ENCODE measurements around the gene EXD2. TPM values are rescaled to one million over a fixed set of nuclear protein-coding genes. Genes with fewer than 3 reads are reported as not detected.
"Not testable (repeated sequence)": the region's sequence is repeated elsewhere in the genome, so short reads cannot be mapped to it uniquely, and the experiment has no call there.

The EXD2 gene
- total RNA-seq, 1 donor from 2014 or later = 27.5 TPM

DNA sequence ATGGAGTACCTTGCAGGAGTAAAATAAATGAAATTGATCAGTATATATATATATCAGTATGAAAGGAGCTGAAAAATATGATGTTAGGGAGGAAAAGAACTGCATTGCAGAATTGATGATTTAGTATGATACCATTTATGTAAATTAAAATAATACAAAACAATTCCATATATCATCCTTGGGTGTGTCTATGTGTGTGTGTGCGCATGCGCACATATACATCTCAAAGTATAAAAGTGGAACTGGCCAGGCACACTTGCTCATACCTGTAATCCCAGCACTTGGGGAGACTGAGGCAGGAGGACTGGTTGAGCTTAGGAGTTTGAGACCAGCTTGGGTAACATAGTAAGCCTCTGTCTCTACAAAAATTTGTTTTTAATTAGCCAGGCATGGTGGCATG lies 84.0 kb downstream of the EXD2 start:
- no peak for DNase-seq (ENCODE audit: low spot score)

DNA sequence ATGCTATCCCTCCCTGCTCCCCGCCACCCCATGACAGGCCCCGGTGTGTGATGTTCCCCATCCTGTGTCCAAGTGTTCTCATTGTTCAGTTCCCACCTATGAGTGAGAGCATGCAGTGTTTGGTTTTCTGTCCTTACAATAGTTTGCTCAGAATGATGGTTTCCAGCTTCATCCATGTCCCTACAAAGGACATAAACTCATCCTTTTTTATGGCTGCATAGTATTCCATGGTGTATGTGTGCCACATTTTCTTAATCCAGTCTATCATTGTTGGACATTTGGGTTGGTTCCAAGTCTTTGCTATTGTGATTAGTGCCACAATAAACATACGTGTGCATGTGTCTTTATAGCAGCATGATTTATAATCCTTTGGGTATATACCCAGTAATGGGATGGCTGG lies 86.1 kb downstream of the EXD2 start:
- DNase-seq (ENCODE audit: low spot score) = not testable (repeated sequence)

- DNase-seq (ENCODE audit: low spot score) = peak; percentile 47
Observed at GRCh38 chr14:69280746-69281291, 89.5 kb downstream of the EXD2 start.

DNA sequence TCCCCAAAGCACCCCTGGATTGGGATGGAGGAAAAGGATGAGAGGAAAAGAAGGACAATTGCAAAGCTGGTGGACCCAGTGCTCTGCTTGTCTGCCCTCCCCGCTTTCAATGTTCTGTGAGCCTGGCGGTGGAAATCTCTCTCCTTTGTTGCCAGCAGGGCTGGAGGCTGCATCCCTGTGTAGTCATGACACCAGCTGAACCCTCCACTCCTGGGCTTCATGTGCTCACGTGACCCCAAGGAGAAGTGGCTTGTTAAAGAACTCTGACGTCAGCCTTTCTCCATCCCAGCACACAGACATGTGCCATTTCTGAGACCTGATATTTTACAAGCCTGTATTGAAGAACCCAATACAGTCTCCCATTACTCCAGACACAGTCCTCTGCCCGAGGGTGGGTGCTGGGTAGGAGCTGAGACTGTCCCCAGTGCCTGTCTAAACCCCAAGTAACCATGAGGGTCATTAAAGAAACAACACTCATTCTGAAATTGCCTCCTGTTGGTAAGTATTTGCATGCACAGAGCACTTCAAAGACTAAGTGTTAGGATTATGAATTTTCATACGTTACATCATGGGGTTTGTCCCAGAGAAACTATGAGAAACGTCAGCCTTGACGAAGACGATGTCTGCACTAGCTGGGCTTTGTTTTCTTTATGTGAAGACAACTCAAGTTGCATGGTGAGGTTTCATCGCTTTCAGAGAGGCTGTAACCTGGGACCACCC lies 90.3 kb downstream of the EXD2 start:
- peak; percentile 45 for DNase-seq (ENCODE audit: low spot score)

- peak; percentile 12 for DNase-seq (ENCODE audit: low spot score)
Observed at GRCh38 chr14:69282448-69282847, 91.2 kb downstream of the EXD2 start.

DNA sequence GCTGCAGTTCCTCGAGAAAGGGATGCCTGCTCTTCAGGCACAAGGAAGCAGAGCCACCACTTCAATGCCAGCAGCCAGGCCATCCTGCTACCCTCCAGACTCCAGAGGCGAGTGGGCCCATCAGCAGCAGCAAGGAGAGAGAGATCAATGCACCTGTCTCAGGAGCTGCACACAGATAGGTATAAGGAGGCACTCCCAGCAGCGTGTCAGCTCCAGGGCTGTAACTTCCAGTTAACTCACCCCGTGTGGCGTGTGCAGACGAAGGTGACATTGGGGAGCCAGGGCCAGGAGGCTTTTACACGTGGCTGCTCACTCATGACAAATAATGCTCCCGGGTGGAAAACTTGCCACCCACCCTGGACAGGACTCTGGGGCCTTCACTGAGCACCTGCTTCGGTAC lies 92.9 kb downstream of the EXD2 start:
- peak; percentile 65 for DNase-seq (ENCODE audit: low spot score)

- DNase-seq (ENCODE audit: low spot score) = peak; percentile 59
Observed at GRCh38 chr14:69285661-69286255, 94.5 kb downstream of the EXD2 start.

DNA sequence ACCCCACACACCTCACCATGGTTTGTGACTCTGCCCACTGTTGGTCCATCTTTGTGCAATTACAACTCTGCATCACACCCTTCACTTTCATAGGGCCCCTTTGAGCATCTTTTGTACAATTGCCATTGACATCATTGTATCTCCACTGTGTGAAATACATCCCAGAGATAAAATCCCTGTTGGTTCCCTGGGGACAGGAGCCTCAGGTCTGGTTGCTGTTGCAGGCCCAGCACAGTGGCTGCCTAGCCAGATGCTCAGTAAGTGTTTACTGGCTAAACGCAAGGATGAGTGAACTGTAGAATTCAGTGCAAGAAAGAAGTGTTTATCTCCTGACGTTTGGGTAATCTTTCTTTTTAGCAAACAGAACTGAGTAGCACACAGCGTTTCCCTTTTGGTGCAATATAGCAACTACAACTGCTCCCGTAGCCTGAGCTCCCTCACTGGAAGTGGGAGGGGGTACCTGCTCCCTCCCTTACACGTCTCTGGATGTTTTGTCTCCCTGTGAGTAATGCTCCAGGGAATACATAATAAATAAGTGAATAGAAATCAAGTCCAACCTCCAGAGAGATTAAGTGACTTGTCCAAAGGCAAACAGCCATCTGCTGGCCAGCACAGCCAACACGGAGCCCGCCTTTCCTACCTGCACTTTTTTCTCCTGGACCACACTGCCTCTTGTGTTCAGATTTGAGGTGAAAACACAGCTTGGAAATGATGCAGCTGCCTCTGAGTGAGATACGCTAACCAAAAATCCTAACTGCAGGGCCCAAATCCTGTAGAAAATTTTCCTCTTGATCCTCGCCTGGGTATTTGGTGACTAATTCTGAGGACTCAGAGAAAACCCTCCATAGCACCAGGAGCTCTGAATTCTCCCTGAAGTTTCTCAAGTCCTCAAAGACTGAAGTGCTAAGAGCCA lies 96.1 kb downstream of the EXD2 start:
- peak; percentile 51 for DNase-seq (ENCODE audit: low spot score)

- peak; percentile 59 for DNase-seq (ENCODE audit: low spot score)
Observed at GRCh38 chr14:69288011-69288771, 96.9 kb downstream of the EXD2 start.

GRCh38 chr14:69288956-69289705 lies 97.8 kb downstream of the EXD2 start:
- peak; percentile 71 for DNase-seq (ENCODE audit: low spot score)

GRCh38 chr14:69289811-69290520 lies 98.7 kb downstream of the EXD2 start:
- DNase-seq (ENCODE audit: low spot score) = peak; percentile 47

DNA sequence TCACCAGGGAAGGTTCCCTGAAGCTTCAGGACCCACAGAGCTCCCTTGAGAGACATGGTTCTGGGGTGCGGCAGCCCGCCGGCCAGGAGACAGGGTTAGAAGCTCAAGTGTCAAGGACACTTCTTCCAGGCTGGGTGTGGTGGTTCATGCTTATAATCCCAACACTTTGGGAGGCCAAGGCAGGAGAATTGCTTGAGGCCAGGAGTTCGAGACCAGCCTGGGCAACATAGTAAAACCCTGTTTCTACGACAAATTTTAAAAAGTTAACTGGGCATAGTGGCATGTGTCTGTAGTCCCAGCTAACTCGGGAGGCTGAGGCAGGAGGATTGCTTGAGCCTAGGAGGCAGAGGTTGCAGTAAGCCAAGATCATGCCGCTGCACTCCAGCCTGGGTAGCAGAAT lies 99.6 kb downstream of the EXD2 start:
- not testable (repeated sequence) for DNase-seq (ENCODE audit: low spot score)

GRCh38 chr14:69291396-69291795 lies 100.1 kb downstream of the EXD2 start:
- DNase-seq (ENCODE audit: low spot score) = peak; percentile 57

GRCh38 chr14:69291891-69292561 lies 100.7 kb downstream of the EXD2 start:
- DNase-seq (ENCODE audit: low spot score) = peak; percentile 68

Other genes with a start within 250 kb of the EXD2 start
- 215 TPM for gene ACTN1, start 212.2 kb upstream of the EXD2 start, total RNA-seq
- gene DCAF5, start 38.4 kb upstream of the EXD2 start, total RNA-seq = 63.3 TPM
- gene GALNT16, start 68.7 kb downstream of the EXD2 start, total RNA-seq = 14.9 TPM
- 140 TPM for gene ERH, start 206.8 kb downstream of the EXD2 start, total RNA-seq
- gene SLC39A9, start 207.2 kb downstream of the EXD2 start, total RNA-seq = 55.0 TPM